ENCODE data around the gene PHKB.

PHKB gene

GRCh38 chr16:47646914-47647313, 185.8 kb downstream of the PHKB start:
- TF ChIP-seq EP300 (IDR thresholded peaks at IDR 0.05; ENCODE audit: borderline replicate concordance) (no peak), CEBPB (IDR thresholded peaks at IDR 0.05) (no peak), RAD21 (IDR thresholded peaks at IDR 0.05; ENCODE audit: low read depth) (no peak), EGR1 (IDR thresholded peaks at IDR 0.05) (no peak), TAF1 (IDR thresholded peaks at IDR 0.05; ENCODE audit: low read depth) (no peak), NFIC (IDR thresholded peaks at IDR 0.05) (no peak), TCF12 (IDR thresholded peaks at IDR 0.05; ENCODE audit: low read depth) (no peak), ZBTB7A (IDR thresholded peaks at IDR 0.05; ENCODE audit: low read depth) (no peak), FOXM1 (IDR thresholded peaks at IDR 0.05; ENCODE audit: borderline replicate concordance, low read depth) (no peak), TEAD4 (IDR thresholded peaks at IDR 0.05) (no peak), CREB1 (IDR thresholded peaks at IDR 0.05; ENCODE audit: low read depth) (no peak), YY1 (IDR thresholded peaks at IDR 0.05; ENCODE audit: low read depth) (no peak)
- TF ChIP-seq, protein P1, sequence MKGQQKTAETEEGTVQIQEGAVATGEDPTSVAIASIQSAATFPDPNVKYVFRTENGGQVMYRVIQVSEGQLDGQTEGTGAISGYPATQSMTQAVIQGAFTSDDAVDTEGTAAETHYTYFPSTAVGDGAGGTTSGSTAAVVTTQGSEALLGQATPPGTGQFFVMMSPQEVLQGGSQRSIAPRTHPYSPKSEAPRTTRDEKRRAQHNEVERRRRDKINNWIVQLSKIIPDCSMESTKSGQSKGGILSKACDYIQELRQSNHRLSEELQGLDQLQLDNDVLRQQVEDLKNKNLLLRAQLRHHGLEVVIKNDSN (IDR thresholded peaks at IDR 0.05) = no peak
- TF ChIP-seq, protein P2, sequence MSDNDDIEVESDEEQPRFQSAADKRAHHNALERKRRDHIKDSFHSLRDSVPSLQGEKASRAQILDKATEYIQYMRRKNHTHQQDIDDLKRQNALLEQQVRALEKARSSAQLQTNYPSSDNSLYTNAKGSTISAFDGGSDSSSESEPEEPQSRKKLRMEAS (IDR thresholded peaks at IDR 0.05) = no peak
- TF ChIP-seq, protein P3, sequence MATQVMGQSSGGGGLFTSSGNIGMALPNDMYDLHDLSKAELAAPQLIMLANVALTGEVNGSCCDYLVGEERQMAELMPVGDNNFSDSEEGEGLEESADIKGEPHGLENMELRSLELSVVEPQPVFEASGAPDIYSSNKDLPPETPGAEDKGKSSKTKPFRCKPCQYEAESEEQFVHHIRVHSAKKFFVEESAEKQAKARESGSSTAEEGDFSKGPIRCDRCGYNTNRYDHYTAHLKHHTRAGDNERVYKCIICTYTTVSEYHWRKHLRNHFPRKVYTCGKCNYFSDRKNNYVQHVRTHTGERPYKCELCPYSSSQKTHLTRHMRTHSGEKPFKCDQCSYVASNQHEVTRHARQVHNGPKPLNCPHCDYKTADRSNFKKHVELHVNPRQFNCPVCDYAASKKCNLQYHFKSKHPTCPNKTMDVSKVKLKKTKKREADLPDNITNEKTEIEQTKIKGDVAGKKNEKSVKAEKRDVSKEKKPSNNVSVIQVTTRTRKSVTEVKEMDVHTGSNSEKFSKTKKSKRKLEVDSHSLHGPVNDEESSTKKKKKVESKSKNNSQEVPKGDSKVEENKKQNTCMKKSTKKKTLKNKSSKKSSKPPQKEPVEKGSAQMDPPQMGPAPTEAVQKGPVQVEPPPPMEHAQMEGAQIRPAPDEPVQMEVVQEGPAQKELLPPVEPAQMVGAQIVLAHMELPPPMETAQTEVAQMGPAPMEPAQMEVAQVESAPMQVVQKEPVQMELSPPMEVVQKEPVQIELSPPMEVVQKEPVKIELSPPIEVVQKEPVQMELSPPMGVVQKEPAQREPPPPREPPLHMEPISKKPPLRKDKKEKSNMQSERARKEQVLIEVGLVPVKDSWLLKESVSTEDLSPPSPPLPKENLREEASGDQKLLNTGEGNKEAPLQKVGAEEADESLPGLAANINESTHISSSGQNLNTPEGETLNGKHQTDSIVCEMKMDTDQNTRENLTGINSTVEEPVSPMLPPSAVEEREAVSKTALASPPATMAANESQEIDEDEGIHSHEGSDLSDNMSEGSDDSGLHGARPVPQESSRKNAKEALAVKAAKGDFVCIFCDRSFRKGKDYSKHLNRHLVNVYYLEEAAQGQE (IDR thresholded peaks at IDR 0.05; ENCODE audit: low read depth) = no peak

DNA sequence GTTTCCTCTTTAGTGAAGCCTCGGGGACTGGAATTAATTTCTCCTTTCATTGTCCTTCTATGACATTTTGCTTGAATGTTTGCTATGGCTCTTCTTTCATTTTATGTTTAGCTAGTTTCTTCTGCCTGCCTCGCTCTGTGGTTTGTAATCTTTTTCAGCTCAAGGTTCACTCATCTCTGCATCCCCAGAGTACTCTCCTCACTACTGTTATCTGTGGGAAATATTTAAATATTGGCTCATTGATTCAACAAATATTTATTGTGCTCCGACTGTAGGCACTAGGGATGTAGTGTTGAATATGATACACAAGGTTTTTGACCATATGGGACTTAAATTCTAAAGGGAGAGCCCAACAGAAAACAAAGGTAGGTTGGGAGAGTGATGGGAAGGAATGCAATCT, 195.9 kb downstream of the PHKB start:
- TF ChIP-seq YY1 (IDR thresholded peaks at IDR 0.05; ENCODE audit: low read depth) (no peak), TEAD4 (IDR thresholded peaks at IDR 0.05) (no peak), TCF12 (IDR thresholded peaks at IDR 0.05; ENCODE audit: low read depth) (no peak), EGR1 (IDR thresholded peaks at IDR 0.05) (no peak), CEBPB (IDR thresholded peaks at IDR 0.05) (no peak), NFIC (IDR thresholded peaks at IDR 0.05) (no peak), CREB1 (IDR thresholded peaks at IDR 0.05; ENCODE audit: low read depth) (no peak)
- TF ChIP-seq, protein P2 (IDR thresholded peaks at IDR 0.05) = no peak
- TF ChIP-seq, protein P1 (IDR thresholded peaks at IDR 0.05) = no peak

GRCh38 chr16:47657977-47658376, 196.8 kb downstream of the PHKB start:
- TF ChIP-seq, protein P3 (IDR thresholded peaks at IDR 0.05; ENCODE audit: low read depth) = no peak
- TF ChIP-seq ZBTB7A (IDR thresholded peaks at IDR 0.05; ENCODE audit: low read depth) (no peak), TAF1 (IDR thresholded peaks at IDR 0.05; ENCODE audit: low read depth) (no peak), RAD21 (IDR thresholded peaks at IDR 0.05; ENCODE audit: low read depth) (no peak), EP300 (IDR thresholded peaks at IDR 0.05; ENCODE audit: borderline replicate concordance) (no peak), CEBPB (IDR thresholded peaks at IDR 0.05) (no peak)
- TF ChIP-seq, protein P2 (IDR thresholded peaks at IDR 0.05) = no peak

GRCh38 chr16:47660540-47660939, 199.4 kb downstream of the PHKB start:
- TF ChIP-seq, protein P2 (IDR thresholded peaks at IDR 0.05) = no peak
- no peak for TF ChIP-seq CEBPB (IDR thresholded peaks at IDR 0.05)
- TF ChIP-seq TAF1 (IDR thresholded peaks at IDR 0.05; ENCODE audit: low read depth) = no peak
- no peak for TF ChIP-seq TCF12 (IDR thresholded peaks at IDR 0.05; ENCODE audit: low read depth)
- TF ChIP-seq, protein P3 (IDR thresholded peaks at IDR 0.05; ENCODE audit: low read depth) = no peak
- no peak for TF ChIP-seq FOXM1 (IDR thresholded peaks at IDR 0.05; ENCODE audit: borderline replicate concordance, low read depth)
- TF ChIP-seq, protein P1 (IDR thresholded peaks at IDR 0.05) = no peak
- no peak for TF ChIP-seq YY1 (IDR thresholded peaks at IDR 0.05; ENCODE audit: low read depth)
- no peak for TF ChIP-seq CREB1 (IDR thresholded peaks at IDR 0.05; ENCODE audit: low read depth)
- no peak for TF ChIP-seq EGR1 (IDR thresholded peaks at IDR 0.05)
- TF ChIP-seq EP300 (IDR thresholded peaks at IDR 0.05; ENCODE audit: borderline replicate concordance) = no peak
- no peak for TF ChIP-seq NFIC (IDR thresholded peaks at IDR 0.05)
- TF ChIP-seq RAD21 (IDR thresholded peaks at IDR 0.05; ENCODE audit: low read depth) = no peak
- TF ChIP-seq TEAD4 (IDR thresholded peaks at IDR 0.05) = no peak
